GM12892 (cell line): ENCODE measurements around the gene PCSK5.

Experiments
- POLR2A ChIP-seq: IDR thresholded peaks from 2 replicates; pipeline ENCODE4 v1.6.1; 2011; ENCODE audit warnings: low read depth, low read length, control low read depth
- POLR2AphosphoS5 ChIP-seq: IDR thresholded peaks from 2 replicates; pipeline ENCODE4 v1.6.1; 2011; ENCODE audit warnings: low read depth, low read length, control low read depth

GRCh38 chr9:76374783-76375559 lies 484.5 kb downstream of the PCSK5 start:
- TF ChIP-seq POLR2AphosphoS5 (no peak), POLR2A (no peak)
